H1 (cell line): ENCODE data around the gene SERPINE3. TPM values are rescaled to one million over a fixed set of nuclear protein-coding genes. Genes with fewer than 3 reads are reported as not detected.

Experiments used
- CTCF ChIA-PET: fragments of 300-600 bp; sonication (Branson Sonifier 250); formaldehyde crosslinking; loops from one replicate; lab custom pipeline; 2021; ENCODE audit not compliant: partially characterized antibody; lab: Charles Lee
- POLR2A ChIA-PET: fragments of 300-600 bp; sonication (Branson Sonifier 250); formaldehyde crosslinking; loops from one replicate; lab custom pipeline; 2021; ENCODE audit warnings: inconsistent platforms; ENCODE audit not compliant: partially characterized antibody; lab: Charles Lee
- DNase-seq, 2 experiments: peaks; one replicate each; pipeline versions ENCODE4 v3.0.0 to v3.0.0-alpha.2; 2010 to 2022; ENCODE audit warnings: low spot score in 2 of 2, low read depth in 1 of 2, mixed read lengths in 1 of 2
- FAIRE-seq: peaks from 2 replicates; lab custom pipeline; 2011; peaks lifted over from hg19 to GRCh38; lab: Jason Lieb, UNC
- H2AFZ ChIP-seq: 2 replicates; pipeline ENCODE4 v1.8.1; 2012; ENCODE audit warnings: low read length, inconsistent platforms
- H2AK5ac ChIP-seq: 2 replicates; pipeline ENCODE4 v1.6.1; 2013; ENCODE audit warnings: low read depth, low read length
- H2BK120ac ChIP-seq: replicated peaks from 2 replicates; pipeline ENCODE3; 2013; ENCODE audit warnings: low read depth, low read length, inconsistent platforms
- H2BK12ac ChIP-seq: 2 replicates; pipeline ENCODE4 v1.6.1; 2013; ENCODE audit warnings: low read depth, low read length
- H2BK15ac ChIP-seq: 2 replicates; pipeline ENCODE4 v1.6.1; 2013; ENCODE audit warnings: low read length
- H2BK20ac ChIP-seq: 2 replicates; pipeline ENCODE4 v1.6.1; 2013; ENCODE audit warnings: low read length
- H2BK5ac ChIP-seq: 2 replicates; pipeline ENCODE4 v1.6.1; 2013; ENCODE audit warnings: low read depth, low read length
- H3K14ac ChIP-seq: 2 replicates; pipeline ENCODE4 v1.6.1; 2013; ENCODE audit warnings: inconsistent platforms; ENCODE audit not compliant: insufficient read length
- H3K18ac ChIP-seq: 2 replicates; pipeline ENCODE4 v1.6.1; 2013; ENCODE audit warnings: low read length; ENCODE audit errors: extremely low read depth
- H3K23ac ChIP-seq: 2 replicates; pipeline ENCODE4 v1.6.1; 2013; ENCODE audit warnings: inconsistent platforms; ENCODE audit not compliant: insufficient read length
- H3K23me2 ChIP-seq: 2 replicates; pipeline ENCODE4 v1.6.1; 2013; ENCODE audit warnings: low read depth, low read length
- H3K27ac ChIP-seq: 2 replicates; pipeline ENCODE4 v1.6.1; 2011; ENCODE audit warnings: low read depth, low read length, inconsistent platforms
- H3K27me3 ChIP-seq, 4 experiments: replicated peaks in 1 of 4; 1 replicate in 1 of 4; 2 replicates in 3 of 4; pipeline versions ENCODE4 v1.6.1 to v1.8.1; 2011 to 2013; ENCODE audit warnings: low read length in 3 of 4, mild to moderate bottlenecking in 3 of 4, inconsistent platforms in 2 of 4, mixed read lengths in 2 of 4, moderate library complexity in 1 of 4; ENCODE audit not compliant: control insufficient read depth in 3 of 4, insufficient read depth in 3 of 4; ENCODE audit errors: extremely low read depth in 1 of 4
- H3K36me3 ChIP-seq, 4 experiments: 2 replicates each; pipeline versions ENCODE4 v1.6.1 to v1.8.1; 2011 to 2013; ENCODE audit warnings: mild to moderate bottlenecking in 4 of 4, low read length in 3 of 4, moderate library complexity in 2 of 4, control low read depth in 1 of 4, inconsistent platforms in 1 of 4; ENCODE audit not compliant: insufficient read depth in 4 of 4, control insufficient read depth in 2 of 4
- H3K4ac ChIP-seq: replicated peaks from 2 replicates; pipeline ENCODE3; 2013; ENCODE audit warnings: low read length, low read depth, mixed read lengths, inconsistent platforms; ENCODE audit not compliant: insufficient read length
- H3K4me1 ChIP-seq, 4 experiments: replicated peaks in 1 of 4; 1 replicate in 1 of 4; 2 replicates in 3 of 4; pipeline versions ENCODE4 v1.6.1 to v1.8.1; 2011 to 2013; ENCODE audit warnings: low read length in 3 of 4, inconsistent platforms in 2 of 4, mixed read lengths in 1 of 4; ENCODE audit not compliant: insufficient read depth in 4 of 4, control insufficient read depth in 3 of 4
- H3K4me2 ChIP-seq, 2 experiments: 2 replicates each; pipeline versions ENCODE4 v1.6.1 to v1.8.1; 2011 to 2013; ENCODE audit warnings: low read depth in 2 of 2, low read length in 2 of 2, control low read depth in 1 of 2, inconsistent platforms in 1 of 2, mild to moderate bottlenecking in 1 of 2; ENCODE audit not compliant: insufficient read depth in 1 of 2
- H3K4me3 ChIP-seq, 4 experiments: fragments of 200-600, 300-600 bp in 1 of 4; sonication (generic), shearing (Covaris generic), sonication (Bioruptor Twin) in 1 of 4; 2 replicates each; pipeline versions ENCODE4 v1.5.1 to v1.8.1; 2011 to 2016; ENCODE audit warnings: low read length in 4 of 4, low read depth in 3 of 4, control low read depth in 2 of 4, inconsistent platforms in 2 of 4, mild to moderate bottlenecking in 2 of 4, mixed read lengths in 1 of 4, moderate library complexity in 1 of 4; ENCODE audit not compliant: insufficient read depth in 2 of 4; ENCODE audit errors: extremely low read depth in 1 of 4
- H3K56ac ChIP-seq: replicated peaks from 2 replicates; pipeline ENCODE3; 2013; ENCODE audit warnings: low read depth, mild to moderate bottlenecking, mixed read lengths, low read length, inconsistent platforms; ENCODE audit not compliant: insufficient read length
- H3K79me1 ChIP-seq: 2 replicates; pipeline ENCODE4 v1.6.1; 2013; ENCODE audit warnings: low read depth, low read length, control low read depth
- H3K79me2 ChIP-seq, 2 experiments: 2 replicates each; pipeline versions ENCODE4 v1.6.1 to v1.8.1; 2012 to 2013; ENCODE audit warnings: low read length in 2 of 2, mild to moderate bottlenecking in 2 of 2, inconsistent platforms in 1 of 2; ENCODE audit not compliant: insufficient read depth in 2 of 2, control insufficient read depth in 1 of 2
- H3K9ac ChIP-seq, 4 experiments: replicated peaks in 1 of 4; 1 replicate in 1 of 4; 2 replicates in 3 of 4; pipeline versions ENCODE4 v1.6.1 to v1.8.1; 2011 to 2013; ENCODE audit warnings: low read depth in 3 of 4, low read length in 3 of 4, control low read depth in 2 of 4, mild to moderate bottlenecking in 2 of 4, moderate library complexity in 2 of 4, inconsistent platforms in 1 of 4; ENCODE audit errors: extremely low read depth in 1 of 4
- H3K9me3 ChIP-seq, 2 experiments: 2 replicates each; pipeline versions ENCODE4 v1.6.1 to v1.8.1; 2012 to 2013; ENCODE audit warnings: mild to moderate bottlenecking in 2 of 2, moderate library complexity in 2 of 2, control low read depth in 1 of 2, inconsistent platforms in 1 of 2, low read depth in 1 of 2, low read length in 1 of 2, mixed read lengths in 1 of 2; ENCODE audit not compliant: insufficient read depth in 2 of 2
- H4K20me1 ChIP-seq, 2 experiments: replicated peaks in 1 of 2; 2 replicates each; pipeline versions ENCODE3 to v1.8.1; 2011 to 2013; ENCODE audit warnings: inconsistent platforms in 2 of 2, low read length in 2 of 2, mild to moderate bottlenecking in 1 of 2; ENCODE audit not compliant: insufficient read depth in 2 of 2, control insufficient read depth in 1 of 2
- H4K5ac ChIP-seq: 2 replicates; pipeline ENCODE4 v1.6.1; 2013; ENCODE audit warnings: low read length, low read depth, mixed read lengths, inconsistent platforms; ENCODE audit not compliant: insufficient read length
- H4K8ac ChIP-seq: 2 replicates; pipeline ENCODE4 v1.8.0; 2013; ENCODE audit warnings: mild to moderate bottlenecking, moderate library complexity, low read length, inconsistent platforms; ENCODE audit not compliant: insufficient read depth; ENCODE audit errors: extremely low read depth
- H4K91ac ChIP-seq: replicated peaks from 2 replicates; pipeline ENCODE3; 2013; ENCODE audit warnings: low read length, mixed read lengths, inconsistent platforms; ENCODE audit not compliant: insufficient read length
- BCL11A ChIP-seq, 2 experiments: IDR thresholded peaks; one replicate each; pipeline ENCODE4 v1.6.1; 2011; ENCODE audit warnings: low read depth in 2 of 2, low read length in 2 of 2, mild to moderate bottlenecking in 2 of 2
- BRCA1 ChIP-seq: IDR thresholded peaks from 2 replicates; pipeline ENCODE4 v1.6.1; 2012; ENCODE audit warnings: low read depth, low read length, improper control_type of control experiment
- CBX5 ChIP-seq: fragments of 300-800, 300-1000 bp; sonication (generic); IDR thresholded peaks from 2 replicates; pipeline ENCODE4 v1.7.1; 2016; ENCODE audit warnings: antibody characterized with exemption, low read length, low read depth
- EZH2 ChIP-seq: fragments of 200-600 bp; sonication (generic); IDR thresholded peaks from 2 replicates; pipeline ENCODE4 v1.7.1; 2012; ENCODE audit warnings: low read depth, mild to moderate bottlenecking, moderate library complexity, low read length, inconsistent platforms; ENCODE audit not compliant: severe bottlenecking
- JUND ChIP-seq: IDR thresholded peaks from 2 replicates; pipeline ENCODE4 v1.6.1; 2011; ENCODE audit warnings: mild to moderate bottlenecking, improper control_type of control experiment, low read length
- MAFK ChIP-seq: IDR thresholded peaks from 2 replicates; pipeline ENCODE4 v1.6.1; 2012; ENCODE audit warnings: low read depth, mild to moderate bottlenecking, improper control_type of control experiment, low read length
- NANOG ChIP-seq: IDR thresholded peaks from 2 replicates; pipeline ENCODE4 v1.6.1; 2011; ENCODE audit warnings: low read length, low read depth, mild to moderate bottlenecking, inconsistent platforms; ENCODE audit not compliant: insufficient read depth, poor library complexity, severe bottlenecking
- POU5F1 ChIP-seq: IDR thresholded peaks from 2 replicates; pipeline ENCODE4 v1.6.1; 2011; ENCODE audit warnings: low read depth, mild to moderate bottlenecking, low read length, moderate library complexity
- RXRA ChIP-seq: IDR thresholded peaks from 2 replicates; pipeline ENCODE4 v1.6.1; 2011; ENCODE audit warnings: low read depth, mild to moderate bottlenecking, low read length, moderate library complexity; ENCODE audit not compliant: insufficient read depth
- SIRT6 ChIP-seq: IDR thresholded peaks from one replicate; pipeline ENCODE4 v1.7.1; 2012; ENCODE audit warnings: low read length, inconsistent platforms
- SIX5 ChIP-seq: IDR thresholded peaks from 2 replicates; pipeline ENCODE4 v1.6.1; 2011; ENCODE audit warnings: mild to moderate bottlenecking, low read depth, low read length
- WGBS, 2 experiments: shearing (Covaris generic) in 1 of 2; methylation state at CpG; one replicate each; pipeline versions ENCODE4 v1.1.6 to v1.1.7; 2013 to 2015; ENCODE audit warnings: low lambda C conversion rate in 2 of 2, mixed read lengths in 2 of 2, inconsistent platforms in 1 of 2, low coverage in 1 of 2, missing lambda C conversion rate in 1 of 2; ENCODE audit not compliant: insufficient replicate concordance in 2 of 2, insufficient coverage in 1 of 2, insufficient read length in 1 of 2; ENCODE audit errors: extremely low coverage in 1 of 2, missing lambda C conversion rate in 1 of 2; 5-methylcytosine and 5-hydroxymethylcytosine counted together
- polyA plus RNA-seq, 7 experiments: library from polyadenylated mRNA; depleted of rRNA in 3 of 7; stranded (reverse) in 5 of 7; unstranded in 2 of 7; fragments of >200 nt in 5 of 7; fragments of 200-250 nt in 2 of 7; gene quantifications; 1 replicate in 5 of 7; 2 replicates in 1 of 7; 4 replicates in 1 of 7; pipeline versions ENCODE4 v1.2.1 to v1.2.3, GENCODE V29; 2011 to 2013; ENCODE audit warnings: missing spikeins in 2 of 7, mixed read lengths in 2 of 7
- total RNA-seq: library from RNA; stranded (reverse); fragmentation: NEBNext Ultra II Directional; extraction: Animal tissue kit (Norgen Biotek cat#: 25700); gene quantifications from 2 replicates; pipeline ENCODE4 v1.2.1, GENCODE V29; 2021
- TF ChIP-seq, protein P1 (sequence below): IDR thresholded peaks from 2 replicates; pipeline ENCODE4 v1.6.1; 2011; ENCODE audit warnings: low read length, improper control_type of control experiment
- TF ChIP-seq, protein P2 (sequence below): IDR thresholded peaks from 2 replicates; pipeline ENCODE4 v1.6.1; 2012; ENCODE audit warnings: inconsistent platforms

SERPINE3 gene
- total and polyA plus RNA-seq, 2 of the 8 experiments (the other 6 are each of a cell fraction or from before 2014, with no cell fraction given) = 0.34 to 1.0 TPM

DNA sequence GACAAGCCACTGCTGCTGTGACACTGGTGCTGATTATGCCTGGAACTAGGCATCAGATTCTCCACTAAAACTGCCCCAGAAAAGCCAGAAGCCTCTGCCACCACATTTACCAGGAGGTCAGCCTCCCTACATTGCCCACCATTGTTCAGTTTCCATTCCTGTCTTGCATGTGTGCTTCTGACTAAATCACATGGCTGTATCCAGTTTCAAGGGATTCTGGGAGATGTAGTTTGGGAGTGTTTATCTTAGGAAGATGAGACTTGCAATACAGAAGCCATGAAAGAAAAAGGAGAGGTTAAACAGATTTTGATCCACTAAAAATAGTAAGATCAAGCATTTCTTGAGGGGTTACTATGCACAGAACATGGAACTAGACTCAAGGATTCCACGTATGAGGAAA lies 40.7 kb upstream of the SERPINE3 start:
- Histone ChIP-seq H4K5ac (no peak overlapping the region), H3K14ac (no peak overlapping the region), H2AFZ (no peak overlapping the region), H3K27me3 (no peaks in the 10 kb centered on the region), H3K4ac (peak overlapping the region; percentile 48), H3K79me1 (no peaks in the 10 kb centered on the region), H2BK20ac (peak overlapping the region; percentile 100), H3K18ac (peak overlapping the region; percentile 89), H3K4me2 (no peak overlapping the region), H3K36me3 (no peaks in the 10 kb centered on the region), H3K79me2 (no peaks in the 10 kb centered on the region), H3K27ac (no peak overlapping the region), H3K9ac (no peak overlapping the region), H3K4me1 (peaks cover 9 to 23% (median 21%) of the 10 kb centered on the region in 4 experiments), H2BK15ac (peak overlapping the region; percentile 98), H2BK120ac (peak overlapping the region; percentile 71), H2BK12ac (peak overlapping the region; percentile 99; the same call in 1 of the 2 replicates), H4K8ac (no peak overlapping the region), H3K9me3 (no peaks in the 10 kb centered on the region), H4K20me1 (no peaks in the 10 kb centered on the region), H3K4me3 (no peak overlapping the region), H4K91ac (peak overlapping the region; percentile 77), H2AK5ac (peak overlapping the region; percentile 92), H3K56ac (no peak overlapping the region), H3K23me2 (no peaks in the 10 kb centered on the region; the same call in 1 of the 2 replicates), H3K23ac (no peak overlapping the region), H2BK5ac (peak overlapping the region; percentile 84; the same call in 1 of the 2 replicates)
- CTCF ChIA-PET = interaction anchor here (0.8 to 4.9 kb wide), 4 partner anchors 12 to 469 kb away, joined by 3 to 52 read pairs (median 8); no protein-coding TSS in a partner anchor
- no peak for DNase-seq
- no peak for FAIRE-seq
- 100% methylated on average over 1 of the region's 1 CpG; no CpG with 5 or more reads in 1 of the 2 experiments for WGBS, 2 experiments
- POLR2A ChIA-PET = interaction anchor here (1.2 to 2.1 kb wide), 5 partner anchors 9 to 154 kb away, joined by 3 to 7 read pairs (median 4); partner anchors contain the start of gene INTS6
- TF ChIP-seq SIX5 (peak; percentile 44), RXRA (no peak), NANOG (no peak), EZH2 (no peak), CBX5 (no peak), BRCA1 (no peak), POU5F1 (no peak), BCL11A (IDR thresholded peaks at IDR 0.05; ENCODE audit: low read depth in 2 of 2, low read length in 2 of 2) (no peak), SIRT6 (no peak), JUND (no peak), MAFK (no peak)
- TF ChIP-seq, protein P1, sequence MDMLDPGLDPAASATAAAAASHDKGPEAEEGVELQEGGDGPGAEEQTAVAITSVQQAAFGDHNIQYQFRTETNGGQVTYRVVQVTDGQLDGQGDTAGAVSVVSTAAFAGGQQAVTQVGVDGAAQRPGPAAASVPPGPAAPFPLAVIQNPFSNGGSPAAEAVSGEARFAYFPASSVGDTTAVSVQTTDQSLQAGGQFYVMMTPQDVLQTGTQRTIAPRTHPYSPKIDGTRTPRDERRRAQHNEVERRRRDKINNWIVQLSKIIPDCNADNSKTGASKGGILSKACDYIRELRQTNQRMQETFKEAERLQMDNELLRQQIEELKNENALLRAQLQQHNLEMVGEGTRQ = peak; percentile 57
- TF ChIP-seq, protein P2, sequence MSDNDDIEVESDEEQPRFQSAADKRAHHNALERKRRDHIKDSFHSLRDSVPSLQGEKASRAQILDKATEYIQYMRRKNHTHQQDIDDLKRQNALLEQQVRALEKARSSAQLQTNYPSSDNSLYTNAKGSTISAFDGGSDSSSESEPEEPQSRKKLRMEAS = peak; percentile 61; the same call in 1 of the 2 replicates
